K562 (cell line): ENCODE data around the gene MCIDAS. TPM values are rescaled to one million over a fixed set of nuclear protein-coding genes. Genes with fewer than 3 reads are reported as not detected.
A peak's percentile ranks its signal among the peaks of the same experiment; 100 is the strongest.

Source experiments
- ATF7 ChIP-seq: fragments of 450-650 bp; IDR thresholded peaks from 2 replicates; pipeline ENCODE4 v1.7.1; 2014; ENCODE audit warnings: mild to moderate bottlenecking, moderate library complexity
- CHD1 ChIP-seq: fragments of 200-600 bp; sonication (generic); IDR thresholded peaks from one replicate; pipeline ENCODE4 v1.6.1; 2012; ENCODE audit warnings: mild to moderate bottlenecking, moderate library complexity, low read length, inconsistent platforms
- CTCFL ChIP-seq: IDR thresholded peaks from 2 replicates; pipeline ENCODE4 v1.6.1; 2011; ENCODE audit warnings: borderline replicate concordance, low read depth, mild to moderate bottlenecking, moderate library complexity, low read length; ENCODE audit not compliant: insufficient read depth, poor library complexity, severe bottlenecking
- DEAF1 ChIP-seq: fragments of 450-650 bp; formaldehyde crosslinking; IDR thresholded peaks from 2 replicates; pipeline ENCODE4 v1.4.0; 2020; ENCODE audit warnings: mild to moderate bottlenecking, moderate library complexity
- EP300 ChIP-seq: IDR thresholded peaks from 2 replicates; pipeline ENCODE4 v1.6.1; 2012; ENCODE audit warnings: low read length, improper control_type of control experiment
- EP400 ChIP-seq: fragments of 450-650 bp; IDR thresholded peaks from 2 replicates; pipeline ENCODE4 v1.6.1; 2017; ENCODE audit warnings: antibody characterized with exemption, mild to moderate bottlenecking, moderate library complexity
- FUS ChIP-seq: fragments of 200-400 bp; formaldehyde crosslinking; optimal IDR thresholded peaks from 2 replicates; pipeline ENCODE3; 2017; ENCODE audit warnings: low read depth, low read length
- JUNB ChIP-seq: fragments of 450-650 bp; formaldehyde crosslinking; conservative IDR thresholded peaks from 2 replicates; pipeline ENCODE4 v1.4.0; 2020; ENCODE audit warnings: mild to moderate bottlenecking
- MNT ChIP-seq, 2 experiments: fragments of 450-650 bp; conservative IDR thresholded peaks; 2 replicates each; pipeline ENCODE4 v1.6.1; 2017; ENCODE audit warnings: mild to moderate bottlenecking in 2 of 2, moderate library complexity in 2 of 2
- SMAD4 ChIP-seq: fragments of 250-450 bp; sonication (Bioruptor Pico); conservative IDR thresholded peaks from 2 replicates; pipeline ENCODE4 v1.8.0; 2021; ENCODE audit warnings: inconsistent platforms, mild to moderate bottlenecking, moderate library complexity
- STAG1 ChIP-seq: sonication (generic); formaldehyde crosslinking; IDR thresholded peaks from 2 replicates; pipeline ENCODE4 v1.5.0; 2020; ENCODE audit warnings: missing genetic modification reagents, borderline replicate concordance
- TCF7 ChIP-seq: sonication (generic); IDR thresholded peaks from 2 replicates; pipeline ENCODE4 v1.6.1; 2016; ENCODE audit warnings: antibody characterized with exemption, borderline replicate concordance
- ZNF407 ChIP-seq: fragments of 450-650 bp; IDR thresholded peaks from 2 replicates; pipeline ENCODE4 v1.6.1; 2016; ENCODE audit warnings: low read depth
- ZNF444 ChIP-seq: fragments of 250-450 bp; sonication (Bioruptor Pico); IDR thresholded peaks from 2 replicates; pipeline ENCODE4 v1.4.0; 2020; ENCODE audit warnings: mild to moderate bottlenecking, moderate library complexity
- polyA plus RNA-seq, 8 experiments: library from polyadenylated mRNA; depleted of rRNA in 4 of 8; stranded (reverse) in 5 of 8; unstranded in 3 of 8; fragments of >200 nt; fragmentation: Nextera tagmentation in 2 of 8; fragmentation: Illumina TruSeq in 1 of 8; extraction: Ambion mirVana in 2 of 8; extraction: Trizol in 1 of 8; gene quantifications; 2 replicates each; pipeline versions ENCODE4 v1.2.1 to v1.2.3, GENCODE V29; 2011 to 2014; ENCODE audit warnings: inconsistent platforms in 1 of 8, missing spikeins in 1 of 8
- total RNA-seq, 7 experiments: library from RNA; depleted of rRNA in 6 of 7; stranded (reverse); fragments of >200 nt in 6 of 7; fragmentation: Illumina TruSeq in 2 of 7; extraction: Trizol in 2 of 7; gene quantifications; 2 replicates each; pipeline versions ENCODE4 v1.2.1 to v1.2.3, GENCODE V29; 2011 to 2021; ENCODE audit warnings: low replicate concordance in 1 of 7

Gene MCIDAS
- total and polyA plus RNA-seq, 9 of the 15 experiments (the other 6 are each of a cell fraction or from before 2014, with no cell fraction given) = 0.07 to 1.5 (median 0.69) TPM

- TF ChIP-seq ZNF407 (no peak), TCF7 (no peak), EP300 (peak; percentile 48; the same call in 1 of the 2 replicates), JUNB (CRISPR knock-in tag) (no peak), ZNF444 (CRISPR knock-in tag) (no peak), CHD1 (no peak), SMAD4 (CRISPR knock-in tag) (no peak; the same call in 1 of the 2 replicates), FUS (no peak), MNT (conservative IDR thresholded peaks at IDR 0.05) (peak in 1 of 2 experiments; percentile 60; a peak in 1 of 4 replicates), CTCFL (peak; percentile 2), ATF7 (peak; percentile 45; the same call in 1 of the 2 replicates), EP400 (peak; percentile 26; the same call in 1 of the 2 replicates), DEAF1 (CRISPR knock-in tag) (no peak), STAG1 (CRISPR knock-in tag) (no peak)
Observed at GRCh38 chr5:55176176-55176818, 50.8 kb downstream of the MCIDAS start (continued).
